CD4-positive, alpha-beta T cell treated with Interleukin-4 for 1 hour (primary cell): ENCODE data around the gene TMEM203.

ENCODE experiments used
- DNase-seq, 2 donors: peaks; one replicate each; pipeline ENCODE4 v3.0.0-alpha.2; 2020 to 2022

Gene TMEM203

DNA sequence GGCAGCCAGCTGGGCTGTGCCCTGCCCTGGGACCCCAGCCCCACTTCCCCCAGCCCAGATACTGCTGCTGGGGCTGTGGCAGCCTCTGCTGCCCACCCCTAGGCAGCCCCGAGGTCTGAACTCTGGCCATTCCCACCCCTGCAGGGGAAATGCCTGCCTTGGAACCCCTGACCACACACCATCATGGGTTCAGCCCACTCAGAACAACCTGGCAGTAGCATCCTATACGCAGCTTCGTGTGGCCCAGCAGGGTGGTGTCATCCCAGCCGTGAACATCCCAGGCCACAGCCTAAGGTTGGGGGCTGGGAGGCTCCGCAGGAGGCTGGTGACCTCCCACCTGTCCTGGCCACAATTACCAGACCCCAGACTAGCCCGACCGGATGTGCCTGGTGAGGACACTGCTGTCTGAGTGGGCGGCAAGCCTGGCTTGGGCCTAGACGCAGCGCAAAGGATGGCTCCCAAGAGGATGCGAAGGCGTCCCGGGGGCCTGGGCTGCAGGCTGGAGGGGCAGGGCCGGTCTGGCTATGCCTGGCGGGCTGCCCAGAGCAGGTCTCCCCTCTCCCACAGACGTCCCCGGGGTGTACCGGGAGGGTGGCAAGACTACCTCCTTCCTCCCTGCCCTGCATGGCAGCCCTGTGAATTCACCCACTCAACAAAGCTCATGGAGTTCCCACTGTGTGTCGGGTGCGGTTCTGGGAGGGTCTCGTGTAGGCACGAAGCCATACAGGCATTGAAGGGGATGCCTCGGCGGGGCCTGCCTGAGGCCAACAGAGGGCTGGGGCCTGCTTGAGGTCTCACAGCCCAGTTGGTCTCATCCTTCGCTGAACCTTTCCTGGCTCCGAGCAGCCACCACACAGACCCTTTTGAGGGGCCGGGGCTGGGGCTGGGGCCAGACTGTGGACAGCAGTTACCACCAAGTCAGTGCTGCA is 23.8 kb upstream of the TMEM203 start:
- no peak for DNase-seq

DNA sequence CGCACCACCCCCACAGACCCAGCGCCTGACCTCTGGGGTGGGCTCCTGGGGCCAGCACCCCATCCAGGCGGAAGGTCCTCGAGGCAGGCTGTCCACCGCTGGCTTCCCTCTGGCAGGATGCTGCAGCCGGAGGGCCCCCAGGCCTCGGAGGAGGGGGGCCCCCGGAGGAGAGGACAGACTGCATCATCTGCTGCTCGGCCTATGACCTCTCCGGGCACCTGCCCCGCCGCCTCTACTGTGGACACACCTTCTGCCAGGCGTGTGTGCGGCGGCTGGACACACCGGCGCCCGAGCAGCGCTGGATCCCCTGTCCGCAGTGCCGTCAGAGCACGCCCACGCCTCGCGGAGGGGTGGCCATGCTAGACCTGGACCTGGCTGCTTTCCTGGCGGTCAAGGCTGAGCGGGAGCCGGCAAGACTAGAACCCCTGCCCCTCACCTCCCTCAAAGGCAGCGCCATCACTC is 23.1 kb upstream of the TMEM203 start:
- DNase-seq: no peak

DNA sequence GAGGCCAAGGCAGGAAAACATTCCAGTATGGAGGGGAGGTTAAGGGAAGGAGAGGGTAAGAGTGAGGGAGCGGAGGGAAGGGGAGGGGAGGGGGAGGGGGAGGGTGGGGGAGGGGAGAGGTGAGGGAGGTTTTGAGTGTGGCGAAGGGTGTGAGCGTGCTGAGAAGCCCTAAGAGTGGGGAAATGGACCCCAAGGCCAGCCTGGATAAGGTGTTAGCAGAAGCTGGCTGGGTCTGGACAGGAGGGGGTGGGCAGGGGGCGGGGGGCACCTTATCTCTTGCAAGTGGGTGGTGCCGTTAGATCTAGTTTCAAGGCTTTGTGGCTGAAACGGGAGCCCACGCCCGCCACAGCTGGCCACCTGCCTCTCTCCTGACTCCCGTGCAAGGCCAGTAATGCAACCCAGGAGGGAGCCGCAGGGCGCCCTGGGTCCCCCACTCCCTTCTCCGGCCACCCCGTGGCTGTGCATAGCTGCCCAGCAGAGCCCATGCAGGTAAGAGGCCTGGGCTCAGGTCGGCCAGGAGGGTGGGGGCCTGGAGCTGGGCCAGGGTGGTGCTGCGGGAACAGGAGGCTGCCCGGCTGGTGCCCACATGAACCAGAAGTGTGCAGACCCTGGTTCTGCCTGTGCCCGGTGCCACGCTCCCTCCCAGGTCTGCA is 22.5 kb upstream of the TMEM203 start:
- no peak for DNase-seq

DNA sequence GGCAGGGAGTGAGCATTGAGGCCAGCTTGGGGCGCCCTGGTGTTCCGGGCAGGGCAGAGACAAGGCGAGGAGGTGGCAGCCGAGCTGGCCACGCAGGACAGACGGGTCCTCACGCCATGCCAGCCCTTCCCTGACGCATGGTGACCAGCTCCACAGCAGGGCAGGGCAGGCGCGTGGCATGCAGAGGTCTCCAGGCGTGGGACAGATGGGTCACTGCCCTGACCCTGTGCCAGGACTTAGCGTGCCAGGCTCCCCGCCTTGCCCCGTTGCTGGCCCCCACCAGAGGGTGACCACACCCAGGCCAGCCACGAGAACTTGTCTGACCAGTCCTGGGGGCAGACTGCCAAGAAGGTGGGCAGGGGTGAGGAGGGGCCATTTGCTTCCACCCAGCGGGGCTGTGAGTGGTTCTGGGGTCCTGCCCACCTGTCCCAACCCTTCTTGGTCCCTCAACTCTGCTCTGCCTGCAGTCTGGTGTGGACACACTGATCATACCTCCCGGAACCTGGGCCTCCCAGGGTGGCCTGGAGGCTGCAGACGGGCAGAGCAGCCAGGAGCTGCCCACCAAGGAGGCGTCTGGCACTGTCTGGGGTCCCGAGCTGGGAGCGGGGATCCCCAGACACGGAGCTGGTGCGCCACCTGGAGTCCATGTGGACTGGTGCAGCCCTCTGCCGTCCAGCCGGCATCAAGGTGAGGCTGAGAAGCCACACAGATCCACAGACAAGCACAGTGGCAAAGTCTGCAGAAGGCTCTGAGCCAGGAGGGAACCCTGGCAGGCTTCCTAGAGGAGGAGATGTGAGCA is 21.8 kb upstream of the TMEM203 start, which contains the start of gene RNF224:
TSS of gene RNF224 (plus strand) at position 449 of the 799 bp plus-strand sequence. CDS start 834 bp downstream, outside the sequence.
- peak; percentile 84 to 85 for DNase-seq

DNA sequence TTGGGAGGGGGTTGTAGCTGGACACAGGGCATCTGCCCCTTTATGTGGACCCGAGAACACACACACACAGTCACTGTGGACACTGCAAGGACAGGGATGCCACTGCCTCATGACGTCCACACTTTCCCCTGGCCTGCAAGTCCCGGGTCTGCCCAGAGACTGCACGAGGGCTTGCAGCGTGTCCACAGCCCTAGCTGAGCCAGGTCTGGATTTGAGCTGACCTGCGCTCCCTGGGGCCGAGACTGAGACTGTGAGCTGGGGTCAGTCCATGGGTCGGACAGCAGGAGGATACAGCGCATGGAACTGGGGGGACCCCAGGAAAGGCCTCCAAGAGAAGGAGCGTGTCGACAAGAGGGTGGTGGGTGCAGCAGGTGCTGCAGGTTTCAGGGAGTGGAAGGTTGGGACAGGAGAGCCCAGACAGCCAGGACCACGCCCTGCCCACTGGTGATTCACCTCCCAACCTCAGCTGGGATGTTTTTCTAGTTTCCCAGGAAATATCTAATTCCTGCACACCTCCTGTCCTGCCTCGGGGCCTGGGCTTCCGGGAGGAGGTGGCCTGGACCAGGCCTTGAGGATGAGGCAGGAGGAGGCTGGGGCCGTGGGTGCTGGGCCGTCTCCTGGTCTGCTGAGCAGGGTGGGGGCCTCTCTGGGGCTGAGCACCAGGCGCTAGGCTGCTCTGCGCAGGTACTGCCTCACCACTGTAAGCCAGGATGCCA is 21.0 kb upstream of the TMEM203 start:
- no peak for DNase-seq

DNA sequence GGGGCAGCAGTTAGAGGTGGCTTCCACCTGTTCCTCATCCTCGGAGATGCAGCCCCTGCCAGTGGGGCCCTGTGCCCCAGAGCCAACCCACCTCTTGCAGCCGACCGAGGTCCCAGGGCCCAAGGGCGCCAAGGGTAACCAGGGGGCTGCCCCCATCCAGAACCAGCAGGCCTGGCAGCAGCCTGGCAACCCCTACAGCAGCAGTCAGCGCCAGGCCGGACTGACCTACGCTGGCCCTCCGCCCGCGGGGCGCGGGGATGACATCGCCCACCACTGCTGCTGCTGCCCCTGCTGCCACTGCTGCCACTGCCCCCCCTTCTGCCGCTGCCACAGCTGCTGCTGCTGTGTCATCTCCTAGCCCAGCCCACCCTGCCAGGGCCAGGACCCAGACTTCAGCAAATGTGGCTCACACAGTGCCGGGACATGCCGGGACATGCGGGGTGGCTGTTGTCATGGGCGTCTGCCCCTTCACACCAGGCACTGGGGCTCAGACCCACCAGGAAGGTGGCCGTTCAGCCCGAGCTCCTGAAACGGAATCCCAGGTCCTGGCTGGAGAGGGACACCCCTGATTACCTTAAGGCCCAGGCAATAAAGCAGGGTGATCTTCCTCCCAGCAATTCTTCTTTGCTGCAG is 20.4 kb upstream of the TMEM203 start:
- no peak for DNase-seq

DNA sequence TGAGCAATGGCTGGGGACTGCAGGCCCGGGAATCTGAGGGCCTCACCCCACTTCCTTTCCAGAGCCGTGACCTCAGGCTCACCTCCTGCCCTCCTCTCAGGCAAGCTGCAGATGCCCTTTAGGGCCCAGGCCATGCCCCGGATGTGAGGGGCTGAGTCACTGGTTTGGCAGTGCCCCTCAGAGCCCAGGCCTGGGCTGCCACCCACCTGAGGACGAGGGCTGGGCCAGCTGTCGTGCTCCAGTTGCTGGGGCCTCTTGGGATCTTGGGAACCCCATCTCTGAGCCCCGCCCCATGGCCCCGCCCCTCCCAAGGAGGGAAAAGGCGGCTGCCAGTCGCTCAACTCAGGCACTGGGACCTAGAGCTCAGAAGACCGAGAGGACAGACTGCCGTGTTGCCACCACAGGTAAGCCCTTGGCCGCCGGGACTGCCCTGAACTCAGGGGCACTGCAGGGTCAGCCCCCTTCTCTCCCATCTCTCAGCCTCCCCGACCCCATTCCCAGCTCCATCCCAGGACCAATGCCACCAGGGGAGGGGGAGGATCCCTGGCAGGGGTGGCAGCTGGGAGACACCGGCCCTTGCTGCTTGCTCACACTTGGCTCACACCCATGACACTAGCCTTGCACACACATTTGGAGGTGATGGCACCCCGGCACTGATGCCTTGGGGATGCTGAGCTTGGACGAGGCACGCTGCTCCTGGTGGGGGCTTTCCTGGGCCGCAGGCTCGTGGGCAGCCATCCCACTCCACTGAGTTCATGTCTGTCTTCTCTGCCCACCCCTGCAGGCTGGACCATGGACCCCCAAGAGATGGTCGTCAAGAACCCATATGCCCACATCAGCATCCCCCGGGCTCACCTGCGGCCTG is 19.6 kb upstream of the TMEM203 start, which contains the start of gene CYSRT1:
TSS of gene CYSRT1 (plus strand) at position 345 of the 865 bp plus-strand sequence. CDS start at position 793, 448 bp downstream.
- DNase-seq: peak in 1 of 2 donors; percentile 11

DNA sequence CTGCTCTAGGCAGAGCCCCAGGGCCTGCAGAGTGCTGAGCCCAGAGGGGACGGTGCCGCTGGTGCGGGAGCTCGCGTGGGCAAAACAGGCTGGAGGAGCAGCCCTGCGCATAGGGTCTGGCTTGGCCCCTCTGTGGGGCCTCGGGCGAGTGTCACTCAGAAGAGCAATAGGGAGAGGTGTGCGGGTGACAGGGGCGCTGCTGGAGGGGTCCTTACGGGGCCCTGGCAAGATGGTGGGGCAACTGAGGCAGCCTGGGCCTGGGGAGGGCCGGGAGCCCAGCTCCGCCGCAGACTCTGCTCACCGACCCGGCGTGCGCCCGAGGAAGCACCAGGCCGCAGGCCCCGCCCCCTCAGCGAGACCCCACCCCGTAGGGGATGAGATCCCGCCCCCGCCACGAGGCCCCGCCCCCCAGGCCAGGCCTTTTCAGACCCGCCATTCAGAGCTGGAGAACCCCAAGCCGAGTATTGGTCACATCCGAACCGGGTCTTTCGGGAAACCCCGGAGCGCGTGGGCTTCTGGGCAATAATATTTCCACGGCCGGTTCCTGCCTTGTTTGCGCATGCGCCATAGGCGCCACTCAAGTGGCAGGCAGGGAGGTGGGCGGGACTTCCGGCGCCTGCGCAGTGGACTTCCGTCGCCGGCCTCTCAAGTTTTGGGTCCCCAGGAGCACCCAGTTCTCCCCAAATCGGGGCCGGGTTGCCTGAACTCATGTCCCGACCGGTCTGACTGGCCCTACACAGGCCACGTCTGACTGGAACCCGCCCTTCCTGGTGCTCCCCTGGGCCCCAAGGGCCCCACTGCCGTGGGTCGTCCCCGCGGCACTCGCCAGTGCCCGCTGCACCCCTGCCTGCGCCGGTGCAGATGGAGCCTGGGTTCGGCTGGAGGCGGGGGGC is 17.9 kb upstream of the TMEM203 start:
- peak; percentile 99 to 100 for DNase-seq

DNA sequence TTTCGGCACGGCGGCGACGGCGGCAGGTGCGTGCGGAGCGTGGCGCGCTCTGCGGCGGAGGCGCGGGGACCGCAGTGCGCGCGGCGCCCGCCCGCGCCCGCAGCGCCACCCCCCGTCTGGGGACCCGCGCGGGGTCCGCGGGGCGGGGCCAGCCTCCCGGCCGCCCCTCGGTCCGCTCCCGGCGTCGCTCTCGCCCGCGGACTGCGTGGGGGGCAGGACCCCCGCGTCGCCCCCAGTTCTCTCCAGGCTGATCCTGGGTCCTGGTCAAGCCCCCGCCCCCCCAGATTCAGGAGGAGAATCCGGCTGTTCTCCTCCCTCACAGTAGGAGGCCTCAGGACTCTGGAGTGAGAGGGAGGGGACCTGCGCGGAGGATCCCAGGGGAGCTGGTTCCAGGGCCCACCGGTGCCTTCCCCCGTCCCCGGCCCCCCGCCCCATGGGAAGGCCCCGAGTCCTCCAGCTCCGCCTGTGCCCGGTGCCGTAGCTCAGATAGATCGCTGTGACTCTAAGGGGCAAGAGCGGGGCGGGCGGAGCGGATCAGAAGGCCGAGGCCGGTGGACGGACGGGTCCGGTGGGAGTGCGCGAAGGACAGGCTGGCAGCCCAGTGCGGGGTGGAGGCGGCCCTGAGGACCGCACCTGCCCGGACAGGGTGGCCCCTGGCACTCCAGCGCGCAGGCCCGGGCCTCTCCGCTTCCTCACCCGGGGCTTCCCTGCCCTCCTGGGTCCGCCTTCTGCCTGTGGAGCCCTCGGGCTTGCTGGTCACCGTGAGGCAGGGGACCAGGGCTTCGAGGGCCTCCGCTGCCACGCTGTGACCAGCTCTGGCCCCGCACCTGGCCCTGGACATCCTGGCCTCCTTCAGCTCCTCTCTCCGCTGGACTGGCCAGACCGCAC is 17.0 kb upstream of the TMEM203 start, which contains the start of gene RNF208:
TSS of gene RNF208 (minus strand) at position 51 of the 888 bp plus-strand sequence. CDS start 1,028 bp downstream, outside the sequence.
- DNase-seq: peak in 1 of 2 donors; percentile 8

DNA sequence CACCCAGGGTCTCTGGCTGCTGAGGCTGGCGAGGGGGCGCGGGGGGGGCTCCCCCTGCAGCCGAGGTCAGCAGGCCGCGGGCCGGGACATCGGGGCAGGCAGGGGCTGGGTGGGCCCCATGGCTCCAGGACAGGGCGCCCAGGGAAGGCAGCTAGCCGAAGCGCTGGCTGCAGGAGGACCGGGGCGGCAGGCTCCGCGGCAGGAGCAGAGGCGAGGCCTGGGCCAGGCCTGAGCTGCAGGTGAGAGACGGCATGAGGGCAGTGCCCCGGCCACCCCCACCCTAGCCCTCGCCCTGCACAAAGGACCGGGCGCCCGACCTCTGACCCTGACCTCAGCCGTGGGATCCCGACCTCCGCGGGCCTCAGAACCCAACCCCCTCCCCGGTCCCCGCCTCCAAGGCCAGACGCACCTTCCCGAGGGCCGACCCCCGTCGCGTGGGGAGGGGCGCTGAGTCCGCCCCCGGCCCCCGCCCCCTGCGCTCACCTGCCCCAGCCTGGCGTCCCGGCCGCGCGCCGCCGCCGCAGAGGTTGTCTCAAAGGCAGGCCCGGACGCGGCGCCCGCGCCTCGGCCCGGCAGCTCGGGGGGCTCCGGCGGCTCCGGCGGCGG is 16.2 kb upstream of the TMEM203 start:
- peak in 1 of 2 donors; percentile 28 for DNase-seq

DNA sequence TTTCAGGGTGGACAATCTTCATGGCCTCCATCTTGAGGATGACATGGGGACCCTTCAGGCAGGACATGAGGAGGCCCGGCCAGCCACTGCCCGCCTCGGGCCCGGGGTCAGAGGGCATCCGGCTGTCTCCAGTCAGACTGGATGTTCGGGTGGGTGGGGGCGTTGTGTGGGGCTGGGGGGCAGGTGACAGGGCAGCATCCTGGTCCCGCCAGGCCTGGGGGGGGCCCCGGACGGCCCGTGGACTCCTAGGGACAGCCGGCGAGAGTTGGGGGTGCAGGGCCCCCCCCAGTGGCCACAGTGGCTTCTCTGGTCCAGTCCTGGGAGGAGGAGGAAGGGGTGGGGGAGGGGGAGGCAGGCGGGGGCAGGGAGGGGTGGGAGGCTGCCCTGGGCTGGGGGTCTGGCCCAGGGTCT is 15.7 kb upstream of the TMEM203 start:
- no peak for DNase-seq

DNA sequence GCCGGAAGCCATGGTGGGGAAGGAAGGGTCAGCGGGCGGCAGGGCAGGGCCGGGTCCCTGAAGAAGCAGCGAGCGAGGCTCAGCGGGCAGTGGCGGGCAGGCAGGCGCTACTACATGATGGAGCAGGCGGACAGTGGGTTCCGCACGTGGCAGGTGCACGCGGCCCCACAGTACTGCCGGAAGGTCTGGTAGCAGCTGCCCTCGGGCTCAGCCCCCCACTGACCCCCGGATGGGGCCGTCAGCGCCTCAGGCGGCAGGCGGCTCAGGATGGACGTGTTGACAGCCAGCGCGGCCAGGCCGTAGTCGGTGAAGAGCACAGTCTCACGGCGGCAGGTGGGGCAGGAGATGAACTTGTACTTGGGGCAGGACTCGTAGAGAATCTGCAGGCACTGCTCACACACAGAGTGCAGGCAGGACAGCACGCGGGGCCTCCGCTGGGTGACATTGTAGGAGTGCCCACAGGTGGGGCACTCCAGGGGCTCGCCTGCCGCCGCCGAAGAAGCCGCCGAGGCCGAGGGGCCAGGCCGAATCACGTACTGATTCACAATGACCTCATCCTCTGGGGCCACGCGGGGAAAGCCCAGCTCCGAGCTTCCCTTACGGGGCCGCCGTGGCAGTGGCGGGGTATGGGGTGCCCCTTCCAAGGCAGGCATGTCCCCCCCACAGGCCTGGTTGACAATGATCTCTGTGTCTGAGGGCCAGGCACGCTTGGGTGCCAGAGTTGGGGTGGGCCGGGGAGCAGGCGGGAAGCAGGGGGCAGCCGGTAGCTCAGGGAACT is 15.1 kb upstream of the TMEM203 start:
- no peak for DNase-seq

DNA sequence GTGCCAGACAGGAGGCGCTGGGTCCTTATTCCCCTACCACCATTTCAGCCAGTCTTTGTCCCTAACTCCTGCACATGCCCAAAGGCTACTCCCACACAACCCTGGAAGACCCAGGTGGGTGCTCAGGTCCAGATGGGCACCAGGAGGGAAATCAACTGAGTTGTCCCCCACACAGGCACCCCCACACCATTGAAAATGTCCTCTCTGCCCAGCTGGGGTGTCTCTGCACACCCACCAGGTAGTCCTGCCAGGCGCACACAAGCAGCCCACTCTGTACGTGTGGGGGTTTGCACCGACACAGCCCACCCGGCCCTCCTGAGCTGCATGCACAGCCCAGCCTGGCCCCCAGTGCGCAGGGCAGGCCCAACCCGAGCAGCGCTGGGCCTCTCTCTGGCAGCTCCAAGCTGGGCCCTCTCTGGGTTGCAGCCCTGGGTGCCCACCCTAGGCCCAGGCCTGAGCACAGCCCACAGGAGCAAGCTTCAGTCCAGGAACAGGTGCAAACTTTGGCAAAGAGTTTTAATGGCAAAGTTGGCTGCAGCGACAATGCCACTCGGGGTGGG is 14.4 kb upstream of the TMEM203 start:
- DNase-seq: no peak

DNA sequence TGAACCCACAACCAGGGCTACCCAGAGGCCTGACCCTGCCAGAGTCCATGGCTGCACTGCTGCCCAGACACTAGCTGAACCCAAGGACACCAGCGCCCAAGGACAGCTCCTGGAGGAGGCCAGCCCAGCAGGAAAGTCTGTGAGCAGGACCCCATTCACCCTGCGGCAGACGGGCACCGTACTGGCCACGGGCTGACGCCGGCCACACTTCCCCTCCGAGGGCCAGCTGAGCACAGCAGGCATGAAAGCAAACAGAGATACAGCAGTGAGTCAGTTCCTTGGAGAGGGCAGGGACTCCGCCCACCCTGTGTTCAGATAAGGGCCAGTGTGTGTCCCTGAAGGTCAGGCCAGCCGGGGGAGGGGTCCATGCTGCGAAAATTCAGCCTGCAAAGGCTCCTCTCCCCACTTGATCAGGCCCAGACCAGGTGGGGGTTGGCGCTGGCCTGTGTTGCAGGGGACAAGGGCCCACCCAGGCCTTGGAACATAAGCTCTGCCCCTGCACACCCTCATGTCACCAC is 13.4 kb upstream of the TMEM203 start:
- no peak for DNase-seq

DNA sequence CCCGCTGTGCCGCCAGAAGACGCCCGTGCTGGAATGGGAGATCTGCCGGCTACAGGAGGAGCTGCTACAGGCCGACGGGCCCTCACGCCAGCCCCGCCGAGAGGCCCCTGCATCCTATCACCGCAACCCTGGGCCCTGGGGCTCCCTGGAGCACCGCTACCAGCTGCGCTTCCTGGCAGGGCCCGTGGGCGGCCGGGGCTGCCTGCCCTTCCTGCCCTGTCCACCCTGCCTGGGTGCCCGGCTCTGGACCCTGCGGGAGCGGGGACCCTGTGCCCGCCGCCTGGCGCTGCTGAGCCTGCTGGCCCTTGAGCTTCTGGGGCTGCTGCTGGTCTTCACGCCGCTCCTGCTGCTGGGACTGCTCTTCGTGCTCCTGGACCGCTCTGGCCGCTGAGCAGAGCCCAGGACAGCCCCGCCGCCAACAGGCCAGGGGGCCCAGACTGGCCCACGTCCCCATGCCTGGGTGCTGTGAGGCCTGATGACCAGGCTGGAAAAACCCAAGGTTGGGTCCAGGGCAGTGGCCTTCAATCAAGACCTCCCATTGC is 12.8 kb upstream of the TMEM203 start:
- no peak for DNase-seq
